PFSK-1 (cell line): ENCODE results near the gene MAP2K5.

Experiments used
- FOXP2 ChIP-seq: optimal IDR thresholded peaks from 2 replicates; pipeline ENCODE3; 2011; ENCODE audit warnings: borderline replicate concordance, control low read depth, inconsistent platforms; ENCODE audit not compliant: insufficient read depth; ENCODE audit errors: extremely low read length, extremely low read depth
- POLR2AphosphoS5 ChIP-seq: IDR thresholded peaks from 2 replicates; pipeline ENCODE4 v1.6.1; 2012; ENCODE audit warnings: low read depth, mild to moderate bottlenecking, control low read depth, low read length, moderate library complexity
- SIN3A ChIP-seq: IDR thresholded peaks from 2 replicates; pipeline ENCODE4 v1.6.1; 2012; ENCODE audit warnings: mild to moderate bottlenecking, low read length, moderate library complexity, borderline replicate concordance; ENCODE audit not compliant: insufficient read depth
- TAF1 ChIP-seq: IDR thresholded peaks from 2 replicates; pipeline ENCODE4 v1.6.1; 2012; ENCODE audit warnings: low read length, control low read depth, borderline replicate concordance; ENCODE audit not compliant: insufficient read depth
- TF ChIP-seq, protein P1 (sequence below), 2 experiments: IDR thresholded peaks; 2 replicates each; pipeline versions ENCODE4 v1.6.1 to v1.8.0; 2011 to 2012; ENCODE audit warnings: low read depth in 2 of 2, low read length in 2 of 2, control low read depth in 1 of 2, inconsistent platforms in 1 of 2, mild to moderate bottlenecking in 1 of 2, moderate library complexity in 1 of 2; ENCODE audit not compliant: insufficient read depth in 1 of 2

DNA sequence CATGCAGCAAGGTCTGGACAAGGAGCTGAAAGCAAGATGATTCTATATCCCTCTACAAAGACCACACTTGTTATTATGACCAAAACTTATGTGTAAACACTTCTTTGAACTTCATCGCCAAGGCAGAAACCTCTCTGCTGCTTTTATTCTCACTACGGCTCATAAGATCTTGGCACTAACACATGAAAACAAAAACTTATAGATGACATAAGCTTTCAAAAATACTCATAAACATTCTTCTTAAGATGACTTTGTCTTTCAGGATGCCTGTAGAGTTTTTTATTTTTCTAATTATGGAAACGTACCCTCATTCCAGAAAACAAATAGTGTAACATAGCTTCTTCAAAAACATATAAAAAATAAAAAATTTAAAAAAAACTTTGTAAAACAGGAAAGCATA is 34.1 kb upstream of the MAP2K5 start:
- no peak for TF ChIP-seq POLR2AphosphoS5
- TF ChIP-seq, protein P1, sequence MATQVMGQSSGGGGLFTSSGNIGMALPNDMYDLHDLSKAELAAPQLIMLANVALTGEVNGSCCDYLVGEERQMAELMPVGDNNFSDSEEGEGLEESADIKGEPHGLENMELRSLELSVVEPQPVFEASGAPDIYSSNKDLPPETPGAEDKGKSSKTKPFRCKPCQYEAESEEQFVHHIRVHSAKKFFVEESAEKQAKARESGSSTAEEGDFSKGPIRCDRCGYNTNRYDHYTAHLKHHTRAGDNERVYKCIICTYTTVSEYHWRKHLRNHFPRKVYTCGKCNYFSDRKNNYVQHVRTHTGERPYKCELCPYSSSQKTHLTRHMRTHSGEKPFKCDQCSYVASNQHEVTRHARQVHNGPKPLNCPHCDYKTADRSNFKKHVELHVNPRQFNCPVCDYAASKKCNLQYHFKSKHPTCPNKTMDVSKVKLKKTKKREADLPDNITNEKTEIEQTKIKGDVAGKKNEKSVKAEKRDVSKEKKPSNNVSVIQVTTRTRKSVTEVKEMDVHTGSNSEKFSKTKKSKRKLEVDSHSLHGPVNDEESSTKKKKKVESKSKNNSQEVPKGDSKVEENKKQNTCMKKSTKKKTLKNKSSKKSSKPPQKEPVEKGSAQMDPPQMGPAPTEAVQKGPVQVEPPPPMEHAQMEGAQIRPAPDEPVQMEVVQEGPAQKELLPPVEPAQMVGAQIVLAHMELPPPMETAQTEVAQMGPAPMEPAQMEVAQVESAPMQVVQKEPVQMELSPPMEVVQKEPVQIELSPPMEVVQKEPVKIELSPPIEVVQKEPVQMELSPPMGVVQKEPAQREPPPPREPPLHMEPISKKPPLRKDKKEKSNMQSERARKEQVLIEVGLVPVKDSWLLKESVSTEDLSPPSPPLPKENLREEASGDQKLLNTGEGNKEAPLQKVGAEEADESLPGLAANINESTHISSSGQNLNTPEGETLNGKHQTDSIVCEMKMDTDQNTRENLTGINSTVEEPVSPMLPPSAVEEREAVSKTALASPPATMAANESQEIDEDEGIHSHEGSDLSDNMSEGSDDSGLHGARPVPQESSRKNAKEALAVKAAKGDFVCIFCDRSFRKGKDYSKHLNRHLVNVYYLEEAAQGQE (IDR thresholded peaks at IDR 0.05; ENCODE audit: insufficient read depth in 1 of 2, low read depth in 2 of 2, low read length in 2 of 2): no peak
- no peak for TF ChIP-seq SIN3A
- no peak for TF ChIP-seq FOXP2
- TF ChIP-seq TAF1: no peak
